HG02981 (cell line): ENCODE measurements around the gene PPP2R2D.
"Not testable (repeated sequence)": the region's sequence is repeated elsewhere in the genome, so short reads cannot be mapped to it uniquely, and the experiment has no call there.

Source experiments
- ATAC-seq: cut with Tn5 transposase; IDR thresholded peaks from one replicate; pipeline ENCODE4 v1.9.1; 2021; ENCODE audit warnings: mild to moderate bottlenecking, moderate library complexity; ENCODE audit not compliant: unreplicated experiment

PPP2R2D gene

DNA sequence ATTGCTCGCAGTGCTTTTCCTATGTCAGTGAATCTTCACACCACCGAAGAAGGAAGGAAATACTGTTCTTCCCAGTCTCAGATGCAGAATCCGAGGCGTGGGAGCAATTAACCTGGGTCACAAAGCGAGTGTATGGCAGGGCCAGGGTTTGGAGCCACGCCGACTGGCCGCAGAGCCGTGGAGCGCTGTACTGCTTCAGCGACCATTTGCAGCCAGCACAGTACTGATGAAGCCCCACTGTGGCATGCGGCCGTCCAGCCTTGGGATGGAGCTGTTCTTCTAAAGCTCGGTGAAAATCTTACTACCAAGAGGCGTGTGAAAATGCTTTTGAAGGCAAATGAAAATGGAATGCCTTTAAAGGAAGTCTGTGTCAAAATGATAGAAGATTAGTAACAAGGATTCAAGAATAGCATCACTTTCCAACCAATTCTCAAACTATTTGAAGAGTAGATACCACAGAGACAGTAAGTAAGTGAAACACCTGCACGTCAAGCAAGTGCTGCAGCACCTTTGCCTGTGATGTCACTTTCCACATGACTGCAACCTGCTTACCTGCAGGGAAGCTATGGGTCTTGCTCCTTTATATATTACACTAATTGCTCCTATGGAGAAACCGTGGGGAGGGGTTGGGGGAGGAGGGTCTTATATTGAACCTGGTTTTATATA, 4.9 kb downstream of the PPP2R2D start:
- no peak for ATAC-seq

DNA sequence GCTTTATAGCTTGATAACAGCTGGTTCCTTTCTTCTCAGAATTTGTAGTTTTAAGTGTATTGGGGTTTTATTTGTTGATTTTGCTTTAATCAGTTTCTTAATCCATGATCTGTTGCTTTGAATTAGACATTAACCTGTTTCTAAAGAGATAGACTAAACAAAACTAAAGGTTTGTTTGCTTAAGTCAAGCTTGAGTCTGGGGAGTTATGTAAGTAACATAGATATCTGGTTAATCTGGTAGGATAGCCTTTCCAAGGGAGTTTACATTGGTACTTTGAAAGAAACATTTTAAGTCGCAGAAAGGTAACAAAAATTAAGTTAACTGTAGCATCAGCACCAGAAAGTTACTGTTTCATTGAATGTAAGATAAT, 5.4 kb downstream of the PPP2R2D start:
- no peak for ATAC-seq

DNA sequence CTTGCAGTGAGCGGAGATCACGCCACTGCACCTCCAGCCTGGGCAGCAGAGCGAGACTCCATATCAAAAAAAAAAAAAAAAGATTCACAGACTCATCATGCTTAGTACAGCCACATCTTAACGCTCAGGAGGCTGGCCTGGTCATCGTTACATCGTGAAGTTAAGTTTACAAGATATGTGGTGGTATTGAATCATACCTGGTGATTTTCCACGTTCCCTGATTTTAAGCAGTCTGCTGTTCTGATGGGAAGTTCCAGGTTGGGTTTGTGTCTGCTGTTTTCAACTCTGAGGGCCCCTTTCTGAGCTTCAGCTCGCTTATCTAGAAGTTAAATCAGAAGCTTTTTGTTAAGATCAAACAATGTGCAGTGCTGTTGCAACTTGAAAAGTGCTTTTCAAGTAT, 6.9 kb downstream of the PPP2R2D start:
- ATAC-seq: no peak

DNA sequence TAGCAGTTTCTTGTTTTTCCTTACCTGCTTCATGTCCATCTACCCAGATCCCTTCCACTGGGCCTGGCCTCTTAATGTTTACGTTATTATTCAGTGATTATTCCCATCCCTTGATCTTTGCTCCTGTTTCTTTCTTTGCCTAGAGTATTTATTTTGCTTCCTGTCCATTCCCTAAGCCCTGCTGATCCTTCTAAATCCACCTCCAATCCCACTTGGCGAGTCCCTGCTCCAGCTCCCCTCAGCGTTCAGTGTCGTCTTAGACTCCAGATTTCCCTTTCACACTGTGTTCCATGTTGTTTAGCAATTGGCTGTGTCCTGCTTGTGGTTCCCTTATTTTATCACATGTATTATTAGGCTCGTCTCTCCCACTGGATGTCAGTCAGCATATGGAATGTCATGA, 7.3 kb downstream of the PPP2R2D start:
- no peak for ATAC-seq

DNA sequence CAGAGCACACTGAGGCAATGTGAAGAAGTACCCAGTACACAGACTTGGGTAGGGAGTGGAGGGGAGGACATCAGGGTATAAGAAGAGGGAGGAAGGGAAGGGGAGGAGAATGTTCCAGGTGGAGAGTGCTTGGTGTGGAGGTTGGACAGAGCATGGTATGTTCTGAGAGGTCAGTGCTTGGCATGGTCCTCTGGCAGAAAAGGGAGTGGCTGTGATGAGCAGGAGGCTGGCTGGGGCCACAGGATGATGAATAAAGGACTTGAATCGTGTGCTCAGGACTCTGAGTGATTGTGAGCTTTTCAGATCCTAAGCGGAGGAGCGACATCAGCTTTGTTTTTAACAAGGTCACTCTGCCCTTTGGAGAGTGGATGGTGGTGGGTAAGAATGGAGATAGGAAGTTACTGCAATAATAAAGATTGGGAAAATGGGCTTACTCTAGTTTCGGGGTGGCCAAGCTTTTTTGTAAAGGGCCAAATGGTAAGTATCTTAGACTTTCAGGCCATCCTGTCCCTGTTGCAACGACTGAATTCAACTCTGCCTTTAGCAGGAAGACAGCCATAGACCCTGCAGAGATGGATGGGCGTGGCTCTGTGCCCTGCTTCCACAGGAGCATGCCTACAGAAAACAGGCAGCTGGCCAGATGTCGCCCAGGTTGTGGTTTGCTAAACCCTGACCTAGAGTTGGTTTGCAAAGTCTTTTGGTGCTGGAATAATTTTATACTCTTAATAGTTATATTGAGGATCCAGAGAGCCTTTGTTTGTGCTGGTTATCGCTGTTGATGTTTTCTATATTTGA, 8.4 kb downstream of the PPP2R2D start:
- no peak for ATAC-seq

DNA sequence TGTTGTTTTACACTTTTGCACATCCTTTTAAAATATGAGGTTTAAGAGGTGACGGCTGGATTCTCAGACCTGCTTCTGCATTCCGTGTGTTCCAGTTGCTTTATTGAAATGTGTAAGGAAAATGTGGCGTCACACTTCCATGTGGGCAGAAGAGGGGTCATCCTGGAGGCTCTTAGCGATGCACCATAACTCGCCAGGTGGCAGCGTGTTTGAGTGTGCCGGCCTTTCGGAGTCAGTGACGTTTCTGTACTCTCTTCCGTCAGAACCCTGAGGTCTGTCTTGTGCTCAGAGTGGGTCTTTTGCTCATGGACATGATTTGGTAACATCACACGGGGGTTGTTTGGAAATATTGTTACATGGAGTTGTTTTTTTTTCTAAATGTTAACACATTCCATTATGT, 9.1 kb downstream of the PPP2R2D start:
- ATAC-seq: no peak

DNA sequence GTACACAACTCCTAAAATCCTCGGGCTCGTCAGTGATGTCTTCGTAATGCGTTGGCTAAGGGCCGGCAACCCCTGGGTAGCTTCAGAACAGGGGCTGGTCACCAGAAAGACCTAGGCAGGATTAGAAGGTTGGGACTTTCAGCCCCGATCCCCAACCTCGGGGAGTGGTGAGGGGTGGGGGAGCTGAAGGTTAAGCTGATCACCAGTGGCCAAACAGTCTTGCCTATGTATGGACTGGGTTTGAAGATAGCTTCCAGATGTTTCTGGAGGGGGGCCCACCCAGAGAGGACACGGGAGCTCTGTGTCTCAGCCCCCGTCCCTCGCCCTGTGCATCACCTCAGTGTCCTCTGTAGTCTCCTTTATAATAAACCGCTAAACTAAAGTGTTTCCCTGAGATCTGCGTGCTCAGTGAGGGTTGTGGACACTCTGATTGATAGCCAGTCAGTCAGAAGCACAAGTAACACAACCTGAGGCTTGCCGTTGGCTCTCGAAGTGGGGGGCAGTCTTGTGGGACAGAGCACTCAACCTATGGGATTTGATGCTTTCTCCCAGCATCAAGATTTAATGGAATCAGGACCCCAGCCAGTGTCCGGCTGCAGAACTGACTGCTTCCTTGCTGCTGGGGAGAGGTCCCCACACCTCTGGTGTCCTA, 10.0 kb downstream of the PPP2R2D start:
- no peak for ATAC-seq

DNA sequence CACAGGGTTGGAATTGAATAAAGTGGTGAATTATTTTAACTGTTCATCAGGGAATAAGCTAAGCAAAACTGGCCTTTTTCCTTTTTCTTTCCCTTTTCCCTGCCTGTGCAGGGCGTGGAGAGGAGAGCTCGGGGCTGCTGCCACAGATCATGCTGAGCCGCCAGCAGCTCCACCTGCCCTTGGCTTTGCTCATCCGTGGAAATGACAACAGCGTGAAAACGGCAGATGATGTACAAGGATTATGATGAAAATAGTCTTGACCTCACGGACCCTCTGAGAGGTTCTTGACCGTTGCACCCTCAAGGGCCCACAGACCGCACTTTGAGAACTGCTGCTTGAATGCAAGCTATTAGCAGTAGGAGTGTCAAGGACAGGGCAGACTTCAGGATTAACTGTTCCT, 10.6 kb downstream of the PPP2R2D start:
- no peak for ATAC-seq

DNA sequence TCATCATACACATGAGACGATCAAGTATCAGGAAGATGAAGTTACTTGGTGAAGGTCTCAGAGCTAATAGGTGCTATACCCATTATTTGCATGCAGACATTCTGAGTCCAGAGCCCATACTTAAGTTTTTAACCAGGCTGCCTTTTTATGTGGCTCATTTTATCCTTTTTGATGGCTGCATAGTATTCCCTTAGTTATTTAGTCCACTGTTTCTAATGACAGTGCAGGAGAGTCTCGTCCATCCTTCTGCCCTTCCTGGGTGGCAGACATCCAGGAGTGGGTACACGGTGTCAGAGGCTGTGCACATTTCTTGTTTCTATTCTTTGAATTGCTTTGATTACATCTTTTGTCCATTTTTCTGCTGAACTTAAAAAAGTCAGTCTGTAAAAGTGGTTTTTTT, 11.8 kb downstream of the PPP2R2D start:
- ATAC-seq: no peak

DNA sequence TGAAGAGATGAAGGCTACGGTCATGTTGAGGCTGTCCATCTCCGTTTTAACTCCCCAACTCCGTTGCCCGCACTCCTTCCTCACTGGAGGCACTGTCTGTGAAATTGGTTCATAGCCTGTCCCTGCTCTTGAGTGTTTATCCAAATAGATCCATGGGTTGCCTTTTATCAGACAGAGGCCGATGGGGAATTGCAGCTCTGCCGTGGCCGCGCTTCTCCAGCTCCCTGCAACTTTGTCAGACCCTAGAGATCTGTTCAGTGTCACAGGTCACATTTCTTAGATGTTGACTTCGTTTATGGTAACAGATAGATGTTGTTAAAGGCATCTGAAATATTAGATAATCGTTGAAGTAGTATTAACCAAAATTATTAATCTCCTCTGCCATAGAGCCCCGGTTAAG, 14.7 kb downstream of the PPP2R2D start:
- no peak for ATAC-seq

DNA sequence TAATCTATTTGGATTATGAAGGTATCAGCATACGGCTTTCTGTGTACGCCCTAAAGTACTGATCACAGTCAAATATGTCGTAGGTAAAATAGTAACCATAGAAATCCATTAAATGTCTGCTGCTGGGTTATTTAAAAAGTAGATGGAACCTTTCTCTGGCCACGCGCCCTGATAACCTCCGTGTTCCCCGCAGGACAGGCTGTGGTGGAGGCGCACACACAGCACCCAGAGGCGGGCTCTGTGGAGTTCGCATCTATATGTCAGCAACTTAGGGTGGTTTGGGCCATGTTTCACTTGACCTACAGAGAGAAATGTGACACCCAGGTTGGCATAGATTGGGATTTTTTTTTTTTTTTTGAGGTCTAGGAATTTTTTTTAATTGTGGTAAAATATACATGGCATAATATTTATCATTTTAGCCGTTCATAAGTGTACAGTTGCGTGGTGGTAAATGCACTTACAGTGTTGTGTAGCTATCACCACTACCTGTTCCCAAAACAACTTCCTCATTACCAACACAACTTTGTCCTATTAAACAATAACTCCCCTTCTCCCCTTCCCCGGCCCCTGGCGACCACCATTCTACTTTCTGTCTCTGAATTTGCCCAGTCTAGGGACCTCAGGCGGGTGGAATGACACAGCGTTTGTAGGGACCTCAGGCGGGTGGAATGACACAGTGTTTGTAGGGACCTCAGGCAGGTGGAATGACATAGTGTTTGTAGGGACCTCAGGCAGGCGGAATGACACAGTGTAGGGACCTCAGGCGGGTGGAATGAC, 15.4 kb downstream of the PPP2R2D start:
- no peak for ATAC-seq

DNA sequence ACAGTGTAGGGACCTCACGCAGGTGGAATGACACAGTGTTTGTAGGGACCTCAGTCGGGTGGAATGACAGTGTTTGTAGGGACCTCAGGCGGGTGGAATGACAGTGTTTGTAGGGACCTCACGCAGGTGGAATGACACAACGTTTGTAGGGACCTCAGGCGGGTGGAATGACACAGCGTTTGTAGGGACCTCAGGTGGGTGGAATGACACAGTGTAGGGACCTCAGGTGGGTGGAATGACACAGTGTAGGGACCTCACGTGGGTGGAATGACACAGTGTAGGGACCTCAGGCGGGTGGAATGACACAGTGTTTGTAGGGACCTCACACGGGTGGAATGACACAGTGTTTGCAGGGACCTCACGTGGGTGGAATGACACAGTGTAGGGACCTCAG, 16.0 kb downstream of the PPP2R2D start:
- ATAC-seq: not testable (repeated sequence)

DNA sequence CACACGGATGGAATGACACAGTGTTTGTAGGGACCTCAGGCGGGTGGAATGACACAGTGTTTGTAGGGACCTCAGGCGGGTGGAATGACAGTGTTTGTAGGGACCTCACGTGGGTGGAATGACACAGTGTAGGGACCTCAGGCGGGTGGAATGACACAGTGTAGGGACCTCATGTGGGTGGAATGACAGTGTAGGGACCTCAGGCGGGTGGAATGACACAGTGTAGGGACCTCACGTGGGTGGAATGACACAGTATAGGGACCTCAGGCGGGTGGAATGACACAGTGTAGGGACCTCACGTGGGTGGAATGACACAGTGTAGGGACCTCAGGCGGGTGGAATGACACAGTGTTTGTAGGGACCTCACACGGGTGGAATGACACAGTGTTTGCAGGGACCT, 16.7 kb downstream of the PPP2R2D start:
- not testable (repeated sequence) for ATAC-seq

DNA sequence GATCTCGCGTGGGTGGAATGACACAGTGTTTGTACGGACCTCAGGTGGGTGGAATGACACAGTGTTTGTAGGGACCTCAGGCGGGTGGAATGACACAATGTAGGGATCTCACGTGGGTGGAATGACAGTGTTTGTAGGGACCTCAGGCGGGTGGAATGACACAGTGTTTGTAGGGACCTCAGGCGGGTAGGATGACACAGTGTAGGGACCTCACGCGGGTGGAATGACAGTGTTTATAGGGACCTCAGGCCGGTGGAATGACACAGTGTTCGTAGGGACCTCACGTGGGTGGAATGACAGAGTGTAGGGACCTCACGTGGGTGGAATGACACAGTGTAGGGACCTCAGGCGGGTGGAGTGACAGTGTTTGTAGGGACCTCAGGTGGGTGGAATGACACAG, 18.7 kb downstream of the PPP2R2D start:
- ATAC-seq: not testable (repeated sequence)

DNA sequence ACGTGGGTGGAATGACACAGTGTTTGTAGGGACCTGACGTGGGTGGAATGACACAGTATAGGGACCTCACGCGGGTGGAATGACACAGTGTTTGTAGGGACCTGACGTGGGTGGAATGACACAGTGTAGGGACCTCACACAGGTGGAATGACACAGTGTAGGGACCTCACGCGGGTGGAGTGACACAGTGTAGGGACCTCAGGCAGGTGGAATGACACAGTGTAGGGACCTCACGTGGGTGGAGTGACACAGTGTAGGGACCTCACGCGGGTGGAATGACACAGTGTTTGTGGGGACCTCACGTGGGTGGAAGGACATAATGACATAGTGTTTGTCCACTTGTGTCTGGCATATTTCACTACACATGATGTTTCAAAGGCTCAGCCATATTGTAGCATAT, 19.3 kb downstream of the PPP2R2D start:
- no peak for ATAC-seq

DNA sequence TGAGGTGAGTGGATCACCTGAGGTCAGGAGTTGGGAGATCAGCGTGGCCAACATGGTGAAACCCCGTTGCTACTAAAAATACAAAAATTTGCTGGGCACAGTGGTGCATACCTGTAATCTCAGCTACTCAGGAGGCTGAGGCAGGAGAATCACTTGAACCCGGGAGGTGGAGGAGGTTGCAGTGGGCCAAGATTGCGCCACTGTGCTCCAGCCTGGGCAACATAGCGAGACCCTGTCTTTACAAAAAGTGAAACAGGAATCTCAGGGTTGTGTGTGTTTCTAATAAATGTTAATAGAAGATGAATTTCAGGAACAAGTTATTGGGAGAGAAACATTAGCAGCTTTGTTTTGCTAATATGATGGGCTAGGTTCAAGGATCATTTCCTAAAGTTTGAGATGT, 19.9 kb downstream of the PPP2R2D start:
- no peak for ATAC-seq

DNA sequence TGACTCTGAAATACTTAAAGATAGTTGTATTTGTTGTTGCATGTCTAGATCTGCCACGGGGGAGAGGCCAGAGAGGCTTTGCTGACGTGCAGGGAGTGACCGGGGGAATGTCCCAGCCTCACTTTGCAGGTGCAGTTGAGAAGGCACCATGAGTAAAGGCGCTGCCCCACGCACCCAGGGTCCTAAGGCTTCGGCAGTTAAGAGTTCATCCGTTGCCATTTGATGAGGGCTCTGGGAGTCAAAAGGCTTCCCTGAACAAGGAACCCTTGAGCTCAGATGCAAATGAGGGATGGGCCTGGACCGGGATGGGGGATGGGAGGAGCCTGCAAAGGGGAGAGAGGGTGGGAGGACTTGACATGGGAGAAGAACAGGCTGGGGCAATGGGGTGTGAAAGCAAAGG, 20.4 kb downstream of the PPP2R2D start:
- ATAC-seq: no peak

DNA sequence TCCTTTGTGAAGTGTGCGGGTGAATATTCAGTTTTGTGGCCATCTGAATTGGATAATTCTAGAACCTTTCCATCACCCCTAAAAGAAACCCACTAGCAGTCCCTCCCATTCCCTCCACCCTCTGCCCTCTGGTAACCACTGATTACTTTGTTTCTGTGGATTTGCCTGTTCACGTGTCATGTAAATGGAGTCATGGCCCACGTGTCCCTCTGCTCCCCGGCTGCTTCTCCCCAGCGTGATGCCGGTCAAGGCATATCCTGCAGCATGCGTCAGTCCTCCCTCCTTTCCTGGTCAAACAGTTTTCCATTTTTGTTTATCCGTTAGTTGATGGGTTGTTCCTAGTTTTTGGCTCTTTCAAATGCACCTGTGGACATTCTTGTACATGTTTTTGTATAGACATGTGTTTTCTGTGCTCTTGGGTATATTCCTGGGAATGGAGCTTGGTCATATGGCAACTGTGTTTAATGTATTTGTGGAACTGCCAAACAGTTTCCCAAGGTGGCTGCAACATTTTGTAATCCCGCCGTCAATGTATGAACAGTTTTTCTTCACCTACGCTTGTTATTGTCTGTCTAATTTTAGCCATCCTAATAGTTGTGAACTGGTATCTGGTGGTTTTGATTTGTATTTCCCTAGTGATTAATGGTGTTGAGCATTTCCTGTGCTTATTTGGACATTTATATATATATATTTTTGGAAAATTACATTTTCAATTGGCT, 22.4 kb downstream of the PPP2R2D start:
- ATAC-seq: no peak

DNA sequence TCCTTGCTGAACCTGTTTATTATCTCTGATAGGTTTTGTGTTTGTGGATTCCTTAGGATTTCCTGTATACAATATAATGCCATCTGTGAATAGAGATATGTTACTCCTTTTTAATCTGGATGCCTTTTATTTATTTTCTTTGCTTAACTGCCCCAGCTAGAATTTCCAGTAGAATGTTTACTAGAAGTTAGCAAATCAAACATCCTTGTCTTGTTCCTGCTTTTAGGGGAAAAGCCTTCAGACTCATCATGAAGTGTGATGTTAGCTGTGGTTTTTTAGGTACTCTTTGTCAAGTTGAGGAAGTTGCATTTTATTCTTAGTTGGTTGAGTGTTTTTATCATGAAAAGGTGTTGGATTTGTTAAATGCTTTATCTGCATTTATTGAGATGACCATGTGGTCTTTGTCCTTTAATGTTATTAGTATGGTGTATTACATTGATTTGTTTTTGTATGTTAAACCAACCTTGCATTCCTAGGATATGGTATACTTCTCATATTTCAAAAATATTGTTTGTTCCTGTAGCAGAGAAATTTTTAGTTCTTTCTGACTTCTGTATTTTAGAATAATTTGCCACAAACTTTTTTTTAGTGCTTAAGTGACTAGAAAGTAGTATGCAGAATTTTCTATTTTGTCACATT, 24.3 kb downstream of the PPP2R2D start:
- ATAC-seq: no peak

DNA sequence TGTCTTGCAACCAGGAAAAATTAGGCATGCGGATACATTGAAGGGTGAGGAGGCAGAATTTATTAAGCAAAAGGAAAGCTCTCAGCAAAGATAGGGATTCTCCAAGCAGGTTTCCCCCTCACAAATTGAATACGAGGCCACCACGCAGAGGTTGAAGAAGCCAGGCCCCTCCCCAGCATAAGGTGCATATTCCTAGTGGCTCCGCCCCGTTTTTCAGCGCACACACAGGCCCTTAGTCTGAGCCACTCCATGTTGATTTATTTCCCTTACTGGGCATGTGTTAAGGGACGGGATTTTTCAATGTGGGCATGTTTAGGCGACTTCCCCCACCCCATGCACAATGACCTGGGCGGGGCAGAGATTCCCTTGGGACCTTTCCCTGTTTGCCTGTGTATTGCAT, 24.9 kb downstream of the PPP2R2D start:
- ATAC-seq: no peak
